SK-N-SH (cell line): ENCODE results near the gene FAM234A. TPM values are rescaled to one million over a fixed set of nuclear protein-coding genes. Genes with fewer than 3 reads are reported as not detected.

Experiments used
- CTCF ChIA-PET: fragments of 300-600, 350-600 bp; formaldehyde crosslinking; extraction: SDS; loops from one replicate; lab custom pipeline; 2021; lab: Yijun Ruan, JAX
- POLR2A ChIA-PET: fragments of 350-600 bp; sonication (Branson Sonifier 250); formaldehyde crosslinking; extraction: SDS; loops from one replicate; lab custom pipeline; 2020; ENCODE audit warnings: antibody characterized with exemption, inconsistent platforms; lab: Yijun Ruan, JAX
- DNase-seq: peaks from one replicate; pipeline ENCODE4 v3.0.0; 2012
- H2AFZ ChIP-seq: fragments of 200-600 bp; sonication (generic); 2 replicates; pipeline ENCODE4 v1.8.1; 2016; ENCODE audit warnings: antibody characterized with exemption, mild to moderate bottlenecking, low read depth
- H3F3A ChIP-seq: fragments of 200-600 bp; sonication (generic); replicated peaks from 2 replicates; pipeline ENCODE3; 2016; ENCODE audit warnings: antibody characterized with exemption, mild to moderate bottlenecking; ENCODE audit not compliant: insufficient read depth
- H3K27ac ChIP-seq, 2 experiments: fragments of 200-500 bp in 1 of 2; fragments of 200-600 bp in 1 of 2; sonication (Bioruptor generic) in 1 of 2; sonication (generic), shearing (Covaris generic) in 1 of 2; 2 replicates each; pipeline versions ENCODE4 v1.5.1 to v1.6.1; 2014 to 2016; ENCODE audit warnings: low read depth in 2 of 2, inconsistent platforms in 1 of 2, low read length in 1 of 2, mild to moderate bottlenecking in 1 of 2, mixed read lengths in 1 of 2
- H3K27me3 ChIP-seq: fragments of 200-600 bp; sonication (generic), shearing (Covaris generic); 2 replicates; pipeline ENCODE4 v1.6.1; 2016; ENCODE audit warnings: mixed run types; ENCODE audit not compliant: insufficient read depth
- H3K36me3 ChIP-seq, 2 experiments: fragments of 200-500 bp in 1 of 2; fragments of 200-600 bp in 1 of 2; sonication (Bioruptor generic) in 1 of 2; sonication (generic) in 1 of 2; replicated peaks in 1 of 2; 2 replicates each; pipeline versions ENCODE3 to v1.5.1; 2014 to 2016; ENCODE audit warnings: low read length in 1 of 2, mild to moderate bottlenecking in 1 of 2; ENCODE audit not compliant: insufficient read depth in 2 of 2, control insufficient read depth in 1 of 2
- H3K4me1 ChIP-seq, 2 experiments: fragments of 200-500 bp in 1 of 2; fragments of 200-600 bp in 1 of 2; sonication (Bioruptor generic) in 1 of 2; sonication (generic), shearing (Covaris generic) in 1 of 2; 2 replicates each; pipeline versions ENCODE4 v1.5.1 to v1.6.1; 2014 to 2016; ENCODE audit warnings: low read depth in 1 of 2, low read length in 1 of 2, mixed run types in 1 of 2; ENCODE audit not compliant: insufficient read depth in 2 of 2, control insufficient read depth in 1 of 2
- H3K4me2 ChIP-seq: fragments of 200-600 bp; sonication (generic), shearing (Covaris generic); 2 replicates; pipeline ENCODE4 v1.6.1; 2017; ENCODE audit warnings: mixed run types
- H3K4me3 ChIP-seq, 2 experiments: fragments of 200-500 bp in 1 of 2; fragments of 200-600 bp in 1 of 2; sonication (Bioruptor generic) in 1 of 2; sonication (generic), shearing (Covaris generic) in 1 of 2; 2 replicates each; pipeline versions ENCODE4 v1.5.1 to v1.8.1; 2014 to 2016; ENCODE audit warnings: low read depth in 2 of 2, inconsistent platforms in 1 of 2, low read length in 1 of 2, mild to moderate bottlenecking in 1 of 2, mixed read lengths in 1 of 2, moderate library complexity in 1 of 2
- H3K79me2 ChIP-seq: fragments of 200-600 bp; sonication (generic); 2 replicates; pipeline ENCODE4 v1.8.1; 2017; ENCODE audit warnings: mild to moderate bottlenecking; ENCODE audit not compliant: insufficient read depth
- H3K9ac ChIP-seq: fragments of 200-600 bp; sonication (generic); 2 replicates; pipeline ENCODE4 v1.6.1; 2017; ENCODE audit warnings: mixed run types
- H3K9me2 ChIP-seq: fragments of 200-600 bp; sonication (generic); 2 replicates; pipeline ENCODE4 v1.6.1; 2017; ENCODE audit warnings: mixed run types
- H3K9me3 ChIP-seq: fragments of 200-600 bp; sonication (generic); 2 replicates; pipeline ENCODE4 v1.6.1; 2017; ENCODE audit warnings: mixed run types, mild to moderate bottlenecking, moderate library complexity
- H4K20me1 ChIP-seq: fragments of 200-600 bp; sonication (generic); 2 replicates; pipeline ENCODE4 v1.6.1; 2017; ENCODE audit warnings: mild to moderate bottlenecking, mixed run types; ENCODE audit not compliant: insufficient read depth
- ELF1 ChIP-seq: IDR thresholded peaks from 2 replicates; pipeline ENCODE4 v1.4.0; 2012
- FOXM1 ChIP-seq: IDR thresholded peaks from 2 replicates; pipeline ENCODE4 v1.4.0; 2012; ENCODE audit warnings: low read depth, mild to moderate bottlenecking
- GABPA ChIP-seq: IDR thresholded peaks from 2 replicates; pipeline ENCODE4 v1.4.0; 2012; ENCODE audit warnings: low read depth, mild to moderate bottlenecking
- JUND ChIP-seq: IDR thresholded peaks from 2 replicates; pipeline ENCODE4 v1.4.0; 2012
- MXI1 ChIP-seq: IDR thresholded peaks from 2 replicates; pipeline ENCODE4 v1.6.1; 2012; ENCODE audit warnings: mild to moderate bottlenecking, low read depth, low read length, improper control_type of control experiment
- NFIC ChIP-seq: IDR thresholded peaks from 2 replicates; pipeline ENCODE4 v1.4.0; 2012; ENCODE audit warnings: borderline replicate concordance
- NRF1 ChIP-seq: IDR thresholded peaks from 2 replicates; pipeline ENCODE4 v1.6.1; 2012; ENCODE audit warnings: low read depth, mild to moderate bottlenecking, low read length
- RCOR1 ChIP-seq: fragments of 150-350 bp; IDR thresholded peaks from 2 replicates; pipeline ENCODE4 v1.6.1; 2017; ENCODE audit warnings: antibody characterized with exemption, low read length
- RFX5 ChIP-seq: IDR thresholded peaks from 2 replicates; pipeline ENCODE4 v1.6.1; 2012; ENCODE audit warnings: mild to moderate bottlenecking, improper control_type of control experiment, low read length
- SIN3A ChIP-seq: IDR thresholded peaks from 2 replicates; pipeline ENCODE4 v1.6.1; 2012; ENCODE audit warnings: low read depth, mild to moderate bottlenecking, low read length, moderate library complexity, borderline replicate concordance
- TAF1 ChIP-seq: IDR thresholded peaks from 2 replicates; pipeline ENCODE4 v1.6.1; 2012; ENCODE audit warnings: low read depth, mild to moderate bottlenecking, low read length, moderate library complexity, borderline replicate concordance
- TCF12 ChIP-seq: IDR thresholded peaks from 2 replicates; pipeline ENCODE4 v1.4.0; 2012
- YY1 ChIP-seq: IDR thresholded peaks from 2 replicates; pipeline ENCODE4 v1.4.0; 2012; ENCODE audit warnings: low read depth, mild to moderate bottlenecking
- WGBS: methylation state at CpG from one replicate; pipeline ENCODE4 v1.1.6; 2017; ENCODE audit warnings: low lambda C conversion rate; 5-methylcytosine and 5-hydroxymethylcytosine counted together
- polyA plus RNA-seq, 3 experiments: library from polyadenylated mRNA; depleted of rRNA; stranded (reverse); fragments of >200 nt; gene quantifications; 2 replicates each; pipeline ENCODE4 v1.2.3, GENCODE V29; 2012
- TF ChIP-seq, protein P1 (sequence below): IDR thresholded peaks from 2 replicates; pipeline ENCODE4 v1.4.0; 2012; ENCODE audit warnings: low read depth, borderline replicate concordance
- TF ChIP-seq, protein P2 (sequence below): fragments of 150-350 bp; IDR thresholded peaks from 2 replicates; pipeline ENCODE4 v1.6.1; 2016; ENCODE audit warnings: mild to moderate bottlenecking, low read depth, low read length
- TF ChIP-seq, protein P3 (sequence below): IDR thresholded peaks from 2 replicates; pipeline ENCODE4 v1.4.0; 2012; ENCODE audit warnings: low read depth, borderline replicate concordance
- TF ChIP-seq, protein P4 (sequence below): IDR thresholded peaks from 2 replicates; pipeline ENCODE4 v1.4.0; 2012; ENCODE audit warnings: low read depth

Gene FAM234A
- polyA plus RNA-seq, 1 of the 3 experiments (the other 2 are of a cell fraction), result 126 TPM

DNA sequence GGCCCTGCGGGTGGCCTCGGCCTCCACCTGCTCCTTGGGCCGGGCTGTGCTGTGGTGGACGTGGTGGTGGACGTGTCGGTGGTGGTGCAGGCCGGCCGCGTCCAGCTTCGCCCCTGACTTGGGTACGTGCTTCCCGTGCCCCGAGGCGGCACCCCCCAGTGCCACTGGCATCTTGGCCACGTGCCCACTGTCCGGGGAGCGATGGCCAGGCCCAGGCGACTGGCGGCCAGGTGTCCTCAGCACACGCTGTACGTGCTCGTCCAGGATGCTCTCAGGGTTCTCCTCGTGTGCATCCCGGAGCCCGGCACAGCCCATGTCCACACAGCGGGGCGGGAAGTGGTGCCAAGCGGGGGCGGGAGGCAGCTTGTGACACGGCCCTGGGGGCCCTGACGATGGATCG lies 63.2 kb downstream of the FAM234A start:
- Histone ChIP-seq H4K20me1 (no peaks in the 10 kb centered on the region), H3K4me2 (no peak overlapping the region), H3K27ac (no peak overlapping the region), H2AFZ (no peak overlapping the region), H3K79me2 (no peaks in the 10 kb centered on the region), H3K4me3 (no peak overlapping the region), H3K36me3 (peaks cover 0 to 14% of the 10 kb centered on the region in 2 experiments), H3K9me2 (no peaks in the 10 kb centered on the region), H3K4me1 (no peaks in the 10 kb centered on the region), H3F3A (no peaks in the 10 kb centered on the region), H3K9me3 (no peaks in the 10 kb centered on the region), H3K9ac (no peak overlapping the region), H3K27me3 (no peaks in the 10 kb centered on the region)
- no peak for TF ChIP-seq SIN3A
- TF ChIP-seq RCOR1, result no peak
- POLR2A ChIA-PET, result no interaction called here
- CTCF ChIA-PET, result interaction anchor here (1.3 to 1.8 kb wide), 2 partner anchors 64 to 232 kb away, joined by 3 to 7 read pairs; no protein-coding TSS in a partner anchor
- WGBS, result 94% methylated on average over 16 of the region's 32 CpGs
- DNase-seq, result no peak

DNA sequence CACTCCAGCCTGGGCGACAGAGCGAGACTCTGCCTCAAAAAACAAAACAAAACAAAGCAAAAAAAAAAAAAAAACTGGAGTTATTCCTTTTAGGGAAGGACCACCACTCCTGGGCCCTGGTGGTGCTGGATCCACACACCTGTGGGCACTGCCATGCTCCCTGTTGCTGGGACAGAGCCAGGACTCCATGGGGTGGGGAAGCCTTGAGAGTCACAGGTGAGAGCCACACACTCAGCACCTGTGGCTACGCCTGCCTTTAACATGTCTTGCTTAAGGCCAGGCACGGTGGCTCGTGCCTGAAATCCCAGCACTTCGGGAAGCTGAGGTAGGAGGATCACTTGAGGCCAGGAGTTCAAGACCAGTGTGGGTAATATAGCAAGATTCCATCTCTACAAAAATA lies 66.6 kb downstream of the FAM234A start:
- Histone ChIP-seq H3K4me3 (no peak overlapping the region), H4K20me1 (no peaks in the 10 kb centered on the region), H3K36me3 (peaks cover 0 to 13% of the 10 kb centered on the region in 2 experiments), H3K9me3 (no peaks in the 10 kb centered on the region), H3K4me2 (no peak overlapping the region), H3K27ac (no peak overlapping the region), H2AFZ (no peak overlapping the region), H3F3A (no peaks in the 10 kb centered on the region), H3K27me3 (no peaks in the 10 kb centered on the region), H3K4me1 (no peaks in the 10 kb centered on the region), H3K9me2 (no peaks in the 10 kb centered on the region)
- CTCF ChIA-PET, result no interaction called here
- POLR2A ChIA-PET, result no interaction called here
- 93% methylated on average over 6 of the region's 6 CpGs for WGBS
- no peak for DNase-seq
- TF ChIP-seq, protein P1, sequence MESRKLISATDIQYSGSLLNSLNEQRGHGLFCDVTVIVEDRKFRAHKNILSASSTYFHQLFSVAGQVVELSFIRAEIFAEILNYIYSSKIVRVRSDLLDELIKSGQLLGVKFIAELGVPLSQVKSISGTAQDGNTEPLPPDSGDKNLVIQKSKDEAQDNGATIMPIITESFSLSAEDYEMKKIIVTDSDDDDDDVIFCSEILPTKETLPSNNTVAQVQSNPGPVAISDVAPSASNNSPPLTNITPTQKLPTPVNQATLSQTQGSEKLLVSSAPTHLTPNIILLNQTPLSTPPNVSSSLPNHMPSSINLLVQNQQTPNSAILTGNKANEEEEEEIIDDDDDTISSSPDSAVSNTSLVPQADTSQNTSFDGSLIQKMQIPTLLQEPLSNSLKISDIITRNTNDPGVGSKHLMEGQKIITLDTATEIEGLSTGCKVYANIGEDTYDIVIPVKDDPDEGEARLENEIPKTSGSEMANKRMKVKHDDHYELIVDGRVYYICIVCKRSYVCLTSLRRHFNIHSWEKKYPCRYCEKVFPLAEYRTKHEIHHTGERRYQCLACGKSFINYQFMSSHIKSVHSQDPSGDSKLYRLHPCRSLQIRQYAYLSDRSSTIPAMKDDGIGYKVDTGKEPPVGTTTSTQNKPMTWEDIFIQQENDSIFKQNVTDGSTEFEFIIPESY, result no peak
- TF ChIP-seq, protein P2, sequence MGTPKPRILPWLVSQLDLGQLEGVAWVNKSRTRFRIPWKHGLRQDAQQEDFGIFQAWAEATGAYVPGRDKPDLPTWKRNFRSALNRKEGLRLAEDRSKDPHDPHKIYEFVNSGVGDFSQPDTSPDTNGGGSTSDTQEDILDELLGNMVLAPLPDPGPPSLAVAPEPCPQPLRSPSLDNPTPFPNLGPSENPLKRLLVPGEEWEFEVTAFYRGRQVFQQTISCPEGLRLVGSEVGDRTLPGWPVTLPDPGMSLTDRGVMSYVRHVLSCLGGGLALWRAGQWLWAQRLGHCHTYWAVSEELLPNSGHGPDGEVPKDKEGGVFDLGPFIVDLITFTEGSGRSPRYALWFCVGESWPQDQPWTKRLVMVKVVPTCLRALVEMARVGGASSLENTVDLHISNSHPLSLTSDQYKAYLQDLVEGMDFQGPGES, result no peak
- no peak for TF ChIP-seq NFIC
- TF ChIP-seq MXI1, result no peak
- no peak for TF ChIP-seq RFX5
- no peak for TF ChIP-seq ELF1
- TF ChIP-seq SIN3A, result no peak
- no peak for TF ChIP-seq NRF1
- no peak for TF ChIP-seq YY1
- no peak for TF ChIP-seq FOXM1
- TF ChIP-seq, protein P3, sequence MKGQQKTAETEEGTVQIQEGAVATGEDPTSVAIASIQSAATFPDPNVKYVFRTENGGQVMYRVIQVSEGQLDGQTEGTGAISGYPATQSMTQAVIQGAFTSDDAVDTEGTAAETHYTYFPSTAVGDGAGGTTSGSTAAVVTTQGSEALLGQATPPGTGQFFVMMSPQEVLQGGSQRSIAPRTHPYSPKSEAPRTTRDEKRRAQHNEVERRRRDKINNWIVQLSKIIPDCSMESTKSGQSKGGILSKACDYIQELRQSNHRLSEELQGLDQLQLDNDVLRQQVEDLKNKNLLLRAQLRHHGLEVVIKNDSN, result no peak
- TF ChIP-seq GABPA, result no peak
- TF ChIP-seq TAF1, result no peak
- no peak for TF ChIP-seq JUND
- TF ChIP-seq, protein P4, sequence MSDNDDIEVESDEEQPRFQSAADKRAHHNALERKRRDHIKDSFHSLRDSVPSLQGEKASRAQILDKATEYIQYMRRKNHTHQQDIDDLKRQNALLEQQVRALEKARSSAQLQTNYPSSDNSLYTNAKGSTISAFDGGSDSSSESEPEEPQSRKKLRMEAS, result no peak
- TF ChIP-seq TCF12, result no peak
- TF ChIP-seq, all 33 proteins: peak for 0
- H3K9ac ChIP-seq, result no peak overlapping the region
- no peaks in the 10 kb centered on the region for H3K79me2 ChIP-seq
